Measurements from ENCODE around the gene CMYA5.

- TF ChIP-seq, protein P1, sequence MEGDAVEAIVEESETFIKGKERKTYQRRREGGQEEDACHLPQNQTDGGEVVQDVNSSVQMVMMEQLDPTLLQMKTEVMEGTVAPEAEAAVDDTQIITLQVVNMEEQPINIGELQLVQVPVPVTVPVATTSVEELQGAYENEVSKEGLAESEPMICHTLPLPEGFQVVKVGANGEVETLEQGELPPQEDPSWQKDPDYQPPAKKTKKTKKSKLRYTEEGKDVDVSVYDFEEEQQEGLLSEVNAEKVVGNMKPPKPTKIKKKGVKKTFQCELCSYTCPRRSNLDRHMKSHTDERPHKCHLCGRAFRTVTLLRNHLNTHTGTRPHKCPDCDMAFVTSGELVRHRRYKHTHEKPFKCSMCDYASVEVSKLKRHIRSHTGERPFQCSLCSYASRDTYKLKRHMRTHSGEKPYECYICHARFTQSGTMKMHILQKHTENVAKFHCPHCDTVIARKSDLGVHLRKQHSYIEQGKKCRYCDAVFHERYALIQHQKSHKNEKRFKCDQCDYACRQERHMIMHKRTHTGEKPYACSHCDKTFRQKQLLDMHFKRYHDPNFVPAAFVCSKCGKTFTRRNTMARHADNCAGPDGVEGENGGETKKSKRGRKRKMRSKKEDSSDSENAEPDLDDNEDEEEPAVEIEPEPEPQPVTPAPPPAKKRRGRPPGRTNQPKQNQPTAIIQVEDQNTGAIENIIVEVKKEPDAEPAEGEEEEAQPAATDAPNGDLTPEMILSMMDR (IDR thresholded peaks at IDR 0.05; ENCODE audit: insufficient read depth, low read length, poor library complexity, severe bottlenecking) = no peak
- TF ChIP-seq EZH2phosphoT487 (conservative IDR thresholded peaks at IDR 0.05; ENCODE audit: low read length) = no peak
These were observed 102.8 kb downstream of the CMYA5 start for GRCh38 chr5:79792463-79792862.

Measured in SU-DHL-6 (cell line).